ENCODE results near the gene RPS19.

- no peak for TF ChIP-seq POLR2A (IDR thresholded peaks at IDR 0.05; ENCODE audit: low read depth, low read length)
- TF ChIP-seq SPI1 (IDR thresholded peaks at IDR 0.05; ENCODE audit: low read depth, low read length) = no peak
- TF ChIP-seq TAF1 (IDR thresholded peaks at IDR 0.05; ENCODE audit: low read depth, low read length) = no peak
These were observed 49.7 kb downstream of the RPS19 start for GRCh38 chr19:41909706-41910105.

Measured in GM12891 (cell line).